GM23248 (cell line): ENCODE measurements around the gene BCL7A.

Source experiments
- EZH2 ChIP-seq: fragments of 200-600 bp; sonication (generic); IDR thresholded peaks from 2 replicates; pipeline ENCODE4 v1.6.1; 2018; ENCODE audit warnings: antibody characterized with exemption, mild to moderate bottlenecking; ENCODE audit not compliant: insufficient read depth, poor library complexity, severe bottlenecking
- EZH2phosphoT487 ChIP-seq: fragments of 200-600 bp; sonication (generic); IDR thresholded peaks from 2 replicates; pipeline ENCODE4 v1.6.1; 2018; ENCODE audit warnings: antibody characterized with exemption, moderate library complexity, mild to moderate bottlenecking, low read depth; ENCODE audit not compliant: insufficient read depth

- TF ChIP-seq EZH2 (no peak), EZH2phosphoT487 (no peak)
Observed at GRCh38 chr12:122096014-122096413, 74.3 kb downstream of the BCL7A start.
